Kidney (tissue), 14 donors: Measurements from ENCODE around the gene MTOR. TPM values are rescaled to one million over a fixed set of nuclear protein-coding genes. Genes with fewer than 3 reads are reported as not detected.

ENCODE experiments used
- DNase-seq, 5 donors: peaks; one replicate each; pipeline ENCODE4 v3.0.0-alpha.2; 2013 to 2020
- FAIRE-seq: peaks from 2 replicates; lab custom pipeline; 2012; peaks lifted over from hg19 to GRCh38; lab: Jason Lieb, UNC
- H3K27ac ChIP-seq, 2 donors: one replicate each; pipeline ENCODE4 v1.7.0; 2013; ENCODE audit warnings: low read depth in 2 of 2, low read length in 2 of 2, inconsistent platforms in 1 of 2
- H3K27me3 ChIP-seq: one replicate; pipeline ENCODE4 v1.7.1; 2013; ENCODE audit warnings: low read length, inconsistent platforms; ENCODE audit not compliant: control insufficient read depth, insufficient read depth
- H3K36me3 ChIP-seq, 3 donors: one replicate each; pipeline versions ENCODE4 v1.7.0 to v1.7.1; 2013; ENCODE audit warnings: low read length in 3 of 3, control low read depth in 1 of 3, inconsistent platforms in 1 of 3; ENCODE audit not compliant: insufficient read depth in 3 of 3, control insufficient read depth in 2 of 3
- H3K4me1 ChIP-seq, 3 donors: one replicate each; pipeline versions ENCODE4 v1.7.0 to v1.7.1; 2013; ENCODE audit warnings: low read length in 3 of 3, inconsistent platforms in 1 of 3, low read depth in 1 of 3; ENCODE audit not compliant: control insufficient read depth in 2 of 3, insufficient read depth in 2 of 3
- H3K4me3 ChIP-seq, 3 donors: one replicate each; pipeline versions ENCODE4 v1.7.0 to v1.8.1; 2013; ENCODE audit warnings: low read length in 3 of 3, control low read depth in 1 of 3, inconsistent platforms in 1 of 3
- H3K9ac ChIP-seq, 3 donors: one replicate each; pipeline versions ENCODE4 v1.7.0 to v1.7.1; 2013; ENCODE audit warnings: low read length in 3 of 3, control low read depth in 1 of 3, inconsistent platforms in 1 of 3
- H3K9me3 ChIP-seq, 3 donors: one replicate each; pipeline versions ENCODE4 v1.7.0 to v1.7.1; 2013; ENCODE audit warnings: low read length in 3 of 3, control low read depth in 1 of 3, inconsistent platforms in 1 of 3; ENCODE audit not compliant: control insufficient read depth in 2 of 3, insufficient read depth in 1 of 3
- CTCF ChIP-seq: IDR thresholded peaks from 3 replicates; pipeline ENCODE4 v1.5.1; 2012; ENCODE audit warnings: mild to moderate bottlenecking, moderate library complexity, borderline replicate concordance; ENCODE audit not compliant: insufficient read depth; ENCODE audit errors: extremely low read depth
- intact Hi-C: fragments of 100-400 bp; cut with DNase I; formaldehyde crosslinking; loops from one replicate; pipeline ENCODE4 v1.11.1; 2022
- polyA plus RNA-seq: library from polyadenylated mRNA; stranded (reverse); fragments of 350-450 nt; fragmentation: Illumina TruSeq; extraction: RNeasy Lipid Tissue Mini Kit (QIAGEN cat#74804); gene quantifications from one replicate; pipeline ENCODE4 v1.2.3, GENCODE V29; 2014; ENCODE audit warnings: low read depth, low replicate concordance; ENCODE audit not compliant: insufficient read depth
- total RNA-seq: library from RNA; stranded (reverse); fragmentation: NEBNext Ultra II Directional; extraction: Animal tissue kit (Norgen Biotek cat#: 25700); gene quantifications from one replicate; pipeline ENCODE4 v1.2.1, GENCODE V29; 2021
- donor health status: control.
- donor health status: control.
- donor health status: control.
- donor health status: control.
- donor health status: control.
- donor health status: DM: yes; HTN: yes; CAD: no.
- donor health status: Normal renal cell carcinoma (clear cell type).

MTOR gene
- total and polyA plus RNA-seq, 2 donors from 2014 or later: 16.0 to 36.8 TPM

GRCh38 chr1:11068600-11069473, 193.5 kb downstream of the MTOR start:
- Histone ChIP-seq H3K4me1 (no peaks in the 10 kb centered on the region), H3K9ac (no peak overlapping the region), H3K9me3 (no peaks in the 10 kb centered on the region), H3K36me3 (peaks cover 5 to 61% (median 40%) of the 10 kb centered on the region in 3 donors), H3K27ac (no peak overlapping the region), H3K4me3 (no peak overlapping the region), H3K27me3 (no peaks in the 10 kb centered on the region)
- DNase-seq (peak in 1 of 5 donors; percentile 36), FAIRE-seq (no peak)
- intact Hi-C loops: no loop called here
- no peak for TF ChIP-seq CTCF

- no peak overlapping the region for H3K9ac ChIP-seq
- peak in 1 of 5 donors; percentile 63 for DNase-seq
- no peak overlapping the region for H3K27ac ChIP-seq
- no peak for TF ChIP-seq CTCF
- no peak overlapping the region for H3K4me3 ChIP-seq
- no peaks in the 10 kb centered on the region for H3K27me3 ChIP-seq
- peaks cover 5 to 54% (median 40%) of the 10 kb centered on the region in 3 donors for H3K36me3 ChIP-seq
- intact Hi-C loops: no loop called here
- FAIRE-seq: no peak
- H3K9me3 ChIP-seq: no peaks in the 10 kb centered on the region
- H3K4me1 ChIP-seq: no peaks in the 10 kb centered on the region
Measured at GRCh38 chr1:11067716-11068599, 194.4 kb downstream of the MTOR start.

GRCh38 chr1:11065796-11066195, 196.6 kb downstream of the MTOR start:
- intact Hi-C loops: no loop called here
- Histone ChIP-seq H3K4me1 (peaks cover 0 to 3% (median under 1%) of the 10 kb centered on the region in 3 donors), H3K27me3 (no peaks in the 10 kb centered on the region), H3K9ac (no peak overlapping the region), H3K36me3 (peaks cover 3 to 36% (median 22%) of the 10 kb centered on the region in 3 donors), H3K4me3 (no peak overlapping the region), H3K9me3 (no peaks in the 10 kb centered on the region), H3K27ac (no peak overlapping the region)
- no peak for DNase-seq
- no peak for FAIRE-seq
- TF ChIP-seq CTCF: no peak
